ENCODE measurements around the gene JMJD1C.
"Not testable (repeated sequence)": the region's sequence is repeated elsewhere in the genome, so short reads cannot be mapped to it uniquely, and the experiment has no call there.

Gene JMJD1C

DNA sequence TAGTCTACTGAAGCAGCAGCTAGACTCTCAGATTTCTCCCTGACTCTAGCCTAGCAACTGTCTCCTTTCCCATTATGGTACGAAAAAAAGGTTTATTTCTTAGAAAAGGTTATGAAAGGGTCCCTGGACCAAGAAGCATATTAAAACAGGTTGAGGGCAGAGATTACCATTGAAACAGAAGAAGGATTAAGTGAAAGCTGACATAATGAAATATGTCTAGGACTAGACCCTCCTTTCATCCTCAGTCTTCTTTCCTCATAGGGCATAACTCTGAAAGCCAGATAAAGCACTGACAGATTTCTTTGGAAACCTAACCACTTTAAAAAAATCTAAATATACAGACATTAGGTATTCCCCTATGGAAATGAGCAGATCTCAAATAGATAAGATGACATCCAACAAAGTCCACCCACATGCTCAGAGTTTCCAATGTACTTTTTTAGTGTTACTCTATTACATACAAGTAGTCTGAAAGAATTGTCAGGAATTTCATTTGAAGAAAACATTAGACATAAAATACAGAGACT, 58.6 kb downstream of the JMJD1C start:
- DNase-seq (ENCODE audit: low read depth, low spot score): no peak

GRCh38 chr10:63396133-63396761, 69.5 kb downstream of the JMJD1C start:
- DNase-seq (ENCODE audit: low read depth, low spot score): no peak

DNA sequence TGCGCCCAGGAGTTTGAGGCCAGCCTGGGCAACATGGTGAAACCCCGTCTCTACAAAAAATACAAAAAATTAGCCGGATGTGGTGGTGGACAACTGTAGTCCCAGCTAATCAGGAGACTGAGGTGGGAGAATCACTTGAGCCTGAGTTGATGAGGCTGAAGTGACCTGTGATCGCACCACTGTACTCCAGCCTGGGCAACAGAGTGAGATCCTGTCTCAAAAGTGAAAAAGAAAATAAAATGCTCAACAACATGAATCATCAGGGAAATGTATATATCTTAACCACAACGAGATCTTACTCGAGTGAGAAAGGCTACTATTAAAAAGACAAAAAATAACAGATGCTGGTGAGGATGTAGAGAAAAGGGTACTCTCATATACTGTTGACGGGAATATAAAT, 72.7 kb downstream of the JMJD1C start:
- no peak for DNase-seq (ENCODE audit: low read depth, low spot score)

DNA sequence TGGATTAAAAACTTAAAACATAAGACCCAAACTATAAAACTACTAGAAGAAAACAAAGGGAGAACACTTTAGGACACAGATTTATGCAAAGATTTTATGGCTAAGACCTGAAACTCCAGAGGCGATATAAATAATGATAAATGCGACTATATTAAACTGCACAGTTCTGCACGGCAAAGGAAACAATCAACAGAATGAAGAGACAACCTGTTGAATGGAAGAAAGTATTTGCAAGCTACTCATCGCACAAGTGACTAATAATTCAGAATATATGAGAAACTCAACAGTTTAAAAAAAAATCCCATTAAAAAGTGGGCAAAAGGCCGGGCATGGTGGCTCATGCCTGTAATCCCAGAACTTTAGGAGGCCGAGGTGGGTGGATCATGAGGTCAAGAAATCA, 73.6 kb downstream of the JMJD1C start:
- DNase-seq (ENCODE audit: low read depth, low spot score): no peak

DNA sequence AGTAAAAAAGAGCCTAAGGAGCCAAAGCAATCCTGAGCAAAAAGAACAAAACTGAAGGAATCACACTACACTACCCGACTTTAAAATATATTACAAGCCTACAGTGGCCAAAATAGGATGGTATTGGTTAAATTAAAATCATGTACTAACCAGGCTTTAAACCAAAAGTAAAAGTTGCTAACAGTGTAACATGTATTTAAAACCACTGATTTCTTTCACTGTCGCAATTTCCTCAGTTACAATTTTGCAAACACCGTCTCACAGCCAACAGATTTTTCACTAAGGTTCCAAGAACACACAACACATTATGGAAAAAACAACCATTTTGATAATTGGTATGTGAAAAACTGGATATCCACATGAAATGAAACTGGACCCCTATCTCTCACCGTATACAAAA, 74.0 kb downstream of the JMJD1C start:
- no peak for DNase-seq (ENCODE audit: low read depth, low spot score)

DNA sequence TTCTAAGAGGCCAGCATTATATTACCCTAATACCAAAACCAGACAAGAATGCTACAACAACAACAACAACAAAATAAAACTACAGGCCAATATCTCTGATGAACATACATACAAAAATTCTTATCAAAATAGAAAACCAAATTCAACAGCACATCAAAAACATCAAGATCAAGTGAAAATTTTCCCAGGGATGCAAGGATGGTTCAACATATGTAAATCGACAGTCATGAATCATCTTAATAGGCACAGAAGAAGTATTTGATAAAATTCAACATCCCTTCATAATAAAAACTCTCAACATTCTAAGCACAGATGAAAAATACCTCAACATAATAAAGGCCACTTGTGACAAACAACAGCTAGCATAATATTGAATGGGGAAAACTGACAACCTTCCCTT, 75.3 kb downstream of the JMJD1C start:
- DNase-seq (ENCODE audit: low read depth, low spot score): no peak

DNA sequence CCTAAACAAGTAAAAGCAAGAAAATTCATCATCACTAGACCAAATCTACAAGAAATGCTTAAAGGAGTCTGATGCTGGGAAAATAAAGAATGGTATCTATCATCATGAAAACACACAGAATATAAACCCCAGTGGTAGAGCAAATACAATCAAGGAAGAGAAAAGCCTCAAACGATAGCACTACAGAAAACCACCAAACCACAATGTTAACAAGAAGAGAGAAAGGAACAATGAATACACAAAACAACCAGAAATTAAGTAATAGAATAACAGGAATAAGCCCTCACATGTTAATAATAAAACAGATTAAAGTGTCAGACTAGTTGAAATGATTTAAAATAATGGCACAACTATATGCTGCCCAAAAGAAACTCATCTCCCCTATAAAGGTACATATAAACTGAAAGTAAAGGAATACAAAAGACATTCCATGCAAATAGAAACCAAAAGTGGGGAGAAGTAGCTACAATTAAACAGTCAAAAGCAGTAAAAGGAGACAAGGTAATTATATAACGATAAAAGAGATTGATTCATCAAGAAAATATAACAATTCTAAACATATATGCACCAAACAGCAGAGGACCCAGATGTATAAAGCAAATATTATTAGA, 77.3 kb downstream of the JMJD1C start:
- no peak for DNase-seq (ENCODE audit: low read depth, low spot score)

GRCh38 chr10:63385254-63385653, 80.5 kb downstream of the JMJD1C start:
- no peak for DNase-seq (ENCODE audit: low read depth, low spot score)

- DNase-seq (ENCODE audit: low read depth, low spot score): no peak
These were observed 81.1 kb downstream of the JMJD1C start for GRCh38 chr10:63384675-63385074.

DNA sequence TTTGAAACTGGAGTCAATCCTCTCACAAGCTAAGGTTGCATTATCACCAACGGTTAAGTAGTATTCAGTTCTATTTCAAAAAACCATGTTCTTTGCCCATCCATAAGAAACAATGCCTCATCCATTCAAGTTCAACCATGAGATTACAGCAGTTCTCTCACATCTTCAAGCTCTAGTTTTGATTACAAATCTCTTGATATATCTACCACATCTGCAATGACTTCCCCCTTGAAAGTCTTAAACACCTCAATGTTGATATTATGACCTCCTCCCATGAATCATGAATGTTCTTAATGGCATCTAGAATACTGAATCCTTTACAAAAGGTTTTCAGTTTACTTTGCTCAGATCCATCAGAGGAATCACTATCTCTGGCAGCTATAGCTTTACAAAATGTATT, 81.8 kb downstream of the JMJD1C start:
- DNase-seq (ENCODE audit: low read depth, low spot score): no peak

DNA sequence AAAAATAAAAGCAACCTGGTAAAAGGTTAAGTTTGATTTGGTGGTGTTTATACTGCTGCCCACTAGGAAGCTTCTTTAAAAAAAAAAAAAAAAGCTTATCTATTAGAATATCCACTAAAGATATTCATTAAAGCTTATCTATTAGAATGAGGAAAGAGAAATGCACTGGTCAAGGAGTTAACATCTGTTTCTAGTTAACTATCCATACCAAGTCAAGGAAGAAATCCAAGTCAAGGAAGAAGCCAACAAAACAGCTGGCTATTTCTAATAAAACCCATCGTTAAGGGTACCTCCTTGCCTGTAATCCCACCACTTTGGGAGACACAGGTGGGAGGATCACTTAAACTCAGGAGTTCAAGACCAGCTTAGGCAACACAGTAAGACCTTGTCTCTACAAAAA, 82.6 kb downstream of the JMJD1C start:
- DNase-seq (ENCODE audit: low read depth, low spot score): no peak

- DNase-seq (ENCODE audit: low read depth, low spot score): no peak
These were observed 83.7 kb downstream of the JMJD1C start for GRCh38 chr10:63382066-63382465.

- DNase-seq (ENCODE audit: low read depth, low spot score): not testable (repeated sequence)
These were observed 88.5 kb downstream of the JMJD1C start for GRCh38 chr10:63377305-63377661.

DNA sequence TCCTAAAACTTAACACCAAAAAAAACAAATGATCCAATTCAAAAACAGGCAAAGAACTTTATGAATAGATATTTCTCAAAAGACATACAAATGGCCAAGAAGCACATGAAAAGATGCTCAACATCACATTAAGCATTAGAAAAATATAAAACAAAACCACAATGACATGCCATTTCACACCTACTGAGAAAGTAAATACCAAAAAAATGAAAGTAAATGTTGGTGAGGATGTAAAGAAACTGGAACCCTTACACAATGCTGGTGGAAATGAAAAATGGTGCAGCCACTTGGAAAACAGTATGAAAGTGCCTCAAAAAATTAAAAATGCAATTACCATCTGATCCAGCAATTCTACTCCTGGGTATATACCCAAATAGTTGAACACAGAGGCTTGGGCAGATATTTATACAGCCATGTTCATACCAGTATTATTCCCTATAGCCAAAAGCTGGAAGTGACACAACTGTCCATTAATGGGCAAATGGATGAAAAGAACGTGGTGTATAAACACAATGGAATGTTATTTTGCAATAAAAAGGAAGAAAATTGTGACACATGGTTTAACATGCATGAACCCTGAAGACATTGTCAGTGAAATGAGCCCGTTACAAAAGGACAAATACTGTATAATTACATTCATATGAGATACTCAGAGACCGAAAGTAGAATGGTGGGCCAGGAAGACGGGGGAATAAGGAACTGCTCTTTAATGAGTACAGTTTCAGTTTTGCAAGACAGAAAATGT, 89.0 kb downstream of the JMJD1C start:
- DNase-seq (ENCODE audit: low read depth, low spot score): no peak

DNA sequence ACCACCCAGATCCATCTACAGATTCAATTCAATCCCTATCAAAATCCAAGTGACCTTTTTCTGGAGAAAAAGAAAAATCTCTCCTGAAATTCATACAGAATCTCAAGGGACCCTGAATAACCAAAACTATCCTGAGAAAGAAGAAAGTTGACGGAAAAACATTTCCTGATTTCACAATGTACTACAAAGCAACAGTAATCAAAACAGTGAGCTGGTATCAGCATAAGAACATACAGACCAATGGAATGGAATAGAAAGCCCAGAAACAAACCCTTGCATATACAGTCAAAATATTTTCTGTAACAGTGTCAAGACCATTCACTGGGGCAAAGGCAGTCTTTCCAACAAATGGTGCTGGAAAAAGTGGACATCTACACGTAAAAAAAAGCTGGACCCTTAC, 89.9 kb downstream of the JMJD1C start:
- DNase-seq (ENCODE audit: low read depth, low spot score): peak; percentile 78

DNA sequence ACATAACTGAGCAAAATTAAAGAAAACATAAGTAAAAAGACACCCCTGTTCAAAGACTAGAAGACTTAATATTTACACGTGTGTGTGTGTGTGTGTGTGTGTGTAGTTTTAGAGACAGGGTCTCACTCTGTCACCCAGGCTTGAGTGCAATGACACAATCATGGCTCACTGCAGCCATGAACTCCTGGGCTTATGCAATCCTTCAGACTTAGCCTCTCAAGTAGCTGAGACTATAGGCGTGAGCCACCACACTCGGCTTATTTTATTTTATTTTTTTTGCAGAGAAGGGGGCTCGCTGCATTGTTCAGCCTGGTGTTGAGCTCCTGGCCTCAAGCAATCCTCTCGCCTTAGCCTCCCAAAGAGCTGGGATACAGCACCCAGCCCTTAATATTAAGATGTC, 90.3 kb downstream of the JMJD1C start:
- DNase-seq (ENCODE audit: low read depth, low spot score): no peak

- DNase-seq (ENCODE audit: low read depth, low spot score): no peak
These were observed 90.8 kb downstream of the JMJD1C start for GRCh38 chr10:63374991-63375390.

DNA sequence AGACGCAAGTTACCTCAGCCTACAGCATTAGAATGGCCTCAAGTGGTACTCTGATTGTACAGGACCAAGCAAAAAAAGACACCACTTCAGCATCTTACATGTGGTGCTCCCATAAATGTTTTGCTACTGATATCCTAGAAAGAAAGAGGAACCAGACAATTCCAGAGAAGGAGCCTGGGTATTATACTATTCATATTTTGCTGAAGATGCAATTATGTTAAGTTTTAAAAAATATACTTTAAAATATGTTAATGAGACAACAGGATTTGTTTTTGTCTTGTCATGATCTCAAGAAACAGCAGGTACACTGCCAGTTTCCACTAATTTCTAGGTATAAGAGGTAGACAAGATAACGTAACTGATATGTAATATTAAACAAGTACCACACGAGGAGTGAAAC, 92.6 kb downstream of the JMJD1C start:
- no peak for DNase-seq (ENCODE audit: low read depth, low spot score)

- DNase-seq (ENCODE audit: low read depth, low spot score): no peak
These were observed 96.1 kb downstream of the JMJD1C start for GRCh38 chr10:63369711-63370110.

GRCh38 chr10:63368365-63368764, 97.4 kb downstream of the JMJD1C start:
- no peak for DNase-seq (ENCODE audit: low read depth, low spot score)

GRCh38 chr10:63366933-63367332, 98.8 kb downstream of the JMJD1C start:
- no peak for DNase-seq (ENCODE audit: low read depth, low spot score)

GRCh38 chr10:63365976-63366765, 99.6 kb downstream of the JMJD1C start:
- DNase-seq (ENCODE audit: low read depth, low spot score): no peak
